Measurements from ENCODE around the gene RPL28. TPM values are rescaled to one million over a fixed set of nuclear protein-coding genes. Genes with fewer than 3 reads are reported as not detected.
"Not testable (repeated sequence)": the region's sequence is repeated elsewhere in the genome, so short reads cannot be mapped to it uniquely, and the experiment has no call there.

RPL28 gene
- total RNA-seq, 1 donor from 2014 or later: 1,790 TPM

DNA sequence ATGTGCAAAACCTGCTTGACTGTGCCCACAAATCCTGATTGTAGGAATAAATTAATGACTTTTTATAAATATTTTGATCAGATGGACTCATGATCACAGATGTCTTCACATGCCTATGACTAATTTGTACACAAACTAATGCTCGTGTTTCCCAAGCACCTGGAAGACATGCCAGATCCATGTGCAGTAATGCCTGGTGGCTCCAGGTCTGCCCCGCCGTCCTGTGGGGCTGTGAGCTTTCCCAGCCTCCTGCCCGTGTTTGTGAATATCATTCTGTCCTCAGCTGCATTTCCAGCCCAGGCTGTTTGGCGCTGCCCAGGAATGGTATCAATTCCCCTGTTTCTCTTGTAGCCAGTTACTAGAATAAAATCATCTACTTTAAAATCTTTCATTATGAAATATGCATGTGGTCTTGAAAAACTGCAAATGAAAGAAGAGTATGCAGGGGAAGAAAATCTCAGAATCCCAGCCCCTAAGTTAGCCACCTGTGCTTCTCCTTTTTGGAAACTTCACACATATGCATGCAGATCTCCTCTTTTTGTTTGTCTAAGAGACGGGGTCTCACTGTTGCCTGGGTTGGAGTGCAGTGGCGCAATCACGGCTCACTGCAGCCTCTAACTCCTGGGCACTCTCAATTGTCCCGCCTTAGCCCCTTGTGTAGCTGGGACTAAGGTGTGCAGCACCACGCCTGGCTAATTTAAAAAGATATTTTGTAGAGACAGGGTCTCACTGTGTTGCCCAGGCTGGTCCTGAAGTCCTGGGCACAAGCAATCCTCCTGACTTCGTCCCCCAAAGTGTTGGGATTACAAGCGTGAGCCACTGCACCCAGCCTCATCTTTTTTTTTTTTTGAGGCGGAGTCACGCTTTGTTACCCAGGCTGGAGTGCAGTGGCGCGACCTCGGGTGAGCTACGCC lies 6.2 kb downstream of the RPL28 start:
- Mint-ChIP-seq H3K4me1 (peaks cover 37% of the 10 kb centered on the region), H3K27ac (no peak overlapping the region), H3K9me3 (no peaks in the 10 kb centered on the region), H3K27me3 (ENCODE audit: low read depth) (no peaks in the 10 kb centered on the region), H3K36me3 (peaks cover 14% of the 10 kb centered on the region), H3K4me3 (no peak overlapping the region)
- no peak for DNase-seq (ENCODE audit: low spot score in 2 of 2, unreplicated experiment in 2 of 2)
- TF ChIP-seq, protein P1, sequence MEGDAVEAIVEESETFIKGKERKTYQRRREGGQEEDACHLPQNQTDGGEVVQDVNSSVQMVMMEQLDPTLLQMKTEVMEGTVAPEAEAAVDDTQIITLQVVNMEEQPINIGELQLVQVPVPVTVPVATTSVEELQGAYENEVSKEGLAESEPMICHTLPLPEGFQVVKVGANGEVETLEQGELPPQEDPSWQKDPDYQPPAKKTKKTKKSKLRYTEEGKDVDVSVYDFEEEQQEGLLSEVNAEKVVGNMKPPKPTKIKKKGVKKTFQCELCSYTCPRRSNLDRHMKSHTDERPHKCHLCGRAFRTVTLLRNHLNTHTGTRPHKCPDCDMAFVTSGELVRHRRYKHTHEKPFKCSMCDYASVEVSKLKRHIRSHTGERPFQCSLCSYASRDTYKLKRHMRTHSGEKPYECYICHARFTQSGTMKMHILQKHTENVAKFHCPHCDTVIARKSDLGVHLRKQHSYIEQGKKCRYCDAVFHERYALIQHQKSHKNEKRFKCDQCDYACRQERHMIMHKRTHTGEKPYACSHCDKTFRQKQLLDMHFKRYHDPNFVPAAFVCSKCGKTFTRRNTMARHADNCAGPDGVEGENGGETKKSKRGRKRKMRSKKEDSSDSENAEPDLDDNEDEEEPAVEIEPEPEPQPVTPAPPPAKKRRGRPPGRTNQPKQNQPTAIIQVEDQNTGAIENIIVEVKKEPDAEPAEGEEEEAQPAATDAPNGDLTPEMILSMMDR (IDR thresholded peaks at IDR 0.05; ENCODE audit: unreplicated experiment): no peak

- Mint-ChIP-seq H3K4me3 (no peak overlapping the region), H3K27ac (no peak overlapping the region), H3K36me3 (peaks cover 15% of the 10 kb centered on the region), H3K27me3 (ENCODE audit: low read depth) (no peaks in the 10 kb centered on the region), H3K9me3 (no peaks in the 10 kb centered on the region), H3K4me1 (peaks cover 26% of the 10 kb centered on the region)
- TF ChIP-seq, protein P1 (IDR thresholded peaks at IDR 0.05; ENCODE audit: unreplicated experiment): no peak
- no peak for DNase-seq (ENCODE audit: low spot score in 2 of 2, unreplicated experiment in 2 of 2)
Measured at GRCh38 chr19:55392820-55393761, 7.4 kb downstream of the RPL28 start.

DNA sequence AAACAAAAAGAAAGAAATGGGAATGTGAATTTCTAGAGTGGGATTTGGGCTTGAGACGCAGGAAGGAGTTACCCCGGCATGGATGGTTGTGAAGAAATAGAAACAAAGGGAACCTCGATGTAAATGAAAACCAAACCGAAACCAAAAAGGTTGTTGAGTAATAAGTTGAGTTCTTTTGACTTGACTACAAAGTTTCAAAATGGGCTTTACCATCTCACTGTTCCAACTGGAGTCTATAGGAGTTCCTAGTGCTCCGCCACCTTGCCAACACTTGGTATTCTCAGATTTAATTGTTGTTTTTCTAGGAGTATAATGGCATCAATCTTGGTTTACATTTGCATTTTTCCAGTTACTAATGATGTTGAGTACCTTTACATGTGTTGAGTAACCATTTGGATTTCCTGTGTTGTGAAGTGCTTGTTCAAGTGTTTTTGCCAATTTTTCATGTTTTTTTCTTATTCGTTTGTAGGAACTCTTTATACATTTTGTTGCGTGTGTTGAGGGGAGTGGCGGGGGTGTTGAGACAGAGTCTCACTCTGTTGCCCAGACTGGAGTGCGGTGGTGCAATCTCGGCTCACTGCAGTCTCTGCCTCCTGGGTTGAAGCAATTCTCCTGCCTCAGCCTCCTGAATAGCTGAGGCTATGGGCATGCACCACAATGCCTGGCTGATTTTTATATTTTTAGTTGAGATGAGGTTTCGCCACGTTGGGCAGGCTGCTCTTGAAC lies 12.6 kb downstream of the RPL28 start:
- TF ChIP-seq, protein P1 (IDR thresholded peaks at IDR 0.05; ENCODE audit: unreplicated experiment): no peak
- no peak for DNase-seq (ENCODE audit: low spot score in 2 of 2, unreplicated experiment in 2 of 2)
- Mint-ChIP-seq H3K4me3 (no peak overlapping the region), H3K27me3 (ENCODE audit: low read depth) (no peaks in the 10 kb centered on the region), H3K4me1 (peaks cover under 1% of the 10 kb centered on the region), H3K27ac (no peak overlapping the region), H3K36me3 (peaks cover 19% of the 10 kb centered on the region), H3K9me3 (no peaks in the 10 kb centered on the region)

- Mint-ChIP-seq H3K36me3 (peaks cover 24% of the 10 kb centered on the region), H3K9me3 (no peaks in the 10 kb centered on the region), H3K27ac (peak overlapping the region; percentile 50), H3K27me3 (ENCODE audit: low read depth) (no peaks in the 10 kb centered on the region), H3K4me3 (no peak overlapping the region), H3K4me1 (peaks cover under 1% of the 10 kb centered on the region)
- DNase-seq (ENCODE audit: low spot score in 2 of 2, unreplicated experiment in 2 of 2): no peak
- TF ChIP-seq, protein P1 (IDR thresholded peaks at IDR 0.05; ENCODE audit: unreplicated experiment): no peak
Measured at GRCh38 chr19:55400281-55401087, 14.8 kb downstream of the RPL28 start.

GRCh38 chr19:55401390-55401789 lies 15.7 kb downstream of the RPL28 start:
- H3K27me3 Mint-ChIP-seq (ENCODE audit: low read depth); DNase-seq (ENCODE audit: low spot score in 2 of 2, unreplicated experiment in 2 of 2); H3K4me1 Mint-ChIP-seq; H3K9me3 Mint-ChIP-seq; H3K27ac Mint-ChIP-seq; H3K4me3 Mint-ChIP-seq: not testable (repeated sequence)
- H3K36me3 Mint-ChIP-seq: peaks cover 31% of the 10 kb centered on the region
